ENCODE data around the gene IGSF22.
A peak's percentile ranks its signal among the peaks of the same experiment; 100 is the strongest.

DNA sequence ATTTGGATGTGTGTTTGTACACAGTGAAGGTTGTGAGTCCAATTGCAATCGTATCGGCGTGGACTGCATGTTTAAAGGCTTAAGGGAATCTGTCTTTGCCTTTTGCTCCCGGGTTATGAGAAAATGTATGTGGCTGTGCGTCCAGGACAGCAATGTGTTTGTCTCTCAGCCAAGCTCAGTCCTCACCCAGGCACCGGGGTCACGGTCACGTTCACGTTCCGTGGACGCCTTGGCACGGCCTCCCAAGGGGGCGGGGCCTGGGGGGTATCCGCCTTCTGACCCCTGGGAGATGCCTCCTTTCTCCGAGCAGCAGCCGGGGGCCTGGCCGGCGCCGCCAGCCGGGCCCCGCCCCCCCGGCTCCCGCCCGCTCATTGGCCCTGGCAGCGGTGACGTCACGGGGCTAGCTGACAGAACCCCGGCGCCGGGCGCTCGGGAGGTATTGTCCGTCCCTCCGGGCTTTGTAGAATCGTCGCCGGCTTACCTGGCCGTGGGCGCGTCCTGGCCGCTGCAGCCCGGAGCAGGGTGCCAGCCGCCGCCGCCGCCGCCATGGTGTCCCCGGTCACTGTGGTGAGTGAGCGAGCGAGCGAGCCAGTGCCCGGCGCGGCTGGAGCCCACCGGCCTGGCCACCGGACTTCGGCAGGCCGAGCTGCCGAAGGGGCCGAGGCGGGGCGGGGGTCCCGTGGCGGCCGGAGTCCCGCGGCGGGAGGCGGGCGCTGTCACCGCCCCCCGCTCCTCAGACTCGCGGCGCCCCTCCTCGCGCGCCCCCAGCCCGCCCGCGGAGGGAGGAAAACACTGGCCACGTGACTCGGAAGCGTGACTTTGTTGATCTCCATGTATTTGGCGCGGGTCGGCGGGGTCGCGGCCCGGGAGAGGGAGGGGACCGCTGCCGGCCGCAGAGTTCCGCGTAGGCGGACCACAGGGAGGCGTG lies 27.4 kb downstream of the IGSF22 start, which contains the start of gene TMEM86A:
- TF ChIP-seq ZNF202 (tag by site-specific recombination; IDR thresholded peaks at IDR 0.05; ENCODE audit: borderline replicate concordance) (no peak), YY1 (tag by site-specific recombination; IDR thresholded peaks at IDR 0.05) (no peak), ZNF561 (tag by site-specific recombination; IDR thresholded peaks at IDR 0.05; ENCODE audit: borderline replicate concordance) (no peak), GLIS2 (tag by site-specific recombination; IDR thresholded peaks at IDR 0.05) (peak; percentile 69), ZBTB48 (tag by site-specific recombination; IDR thresholded peaks at IDR 0.05) (peak; percentile 54; the same call in 1 of the 2 replicates), ZNF175 (tag by site-specific recombination; IDR thresholded peaks at IDR 0.05) (no peak)
- TF ChIP-seq, protein P1, sequence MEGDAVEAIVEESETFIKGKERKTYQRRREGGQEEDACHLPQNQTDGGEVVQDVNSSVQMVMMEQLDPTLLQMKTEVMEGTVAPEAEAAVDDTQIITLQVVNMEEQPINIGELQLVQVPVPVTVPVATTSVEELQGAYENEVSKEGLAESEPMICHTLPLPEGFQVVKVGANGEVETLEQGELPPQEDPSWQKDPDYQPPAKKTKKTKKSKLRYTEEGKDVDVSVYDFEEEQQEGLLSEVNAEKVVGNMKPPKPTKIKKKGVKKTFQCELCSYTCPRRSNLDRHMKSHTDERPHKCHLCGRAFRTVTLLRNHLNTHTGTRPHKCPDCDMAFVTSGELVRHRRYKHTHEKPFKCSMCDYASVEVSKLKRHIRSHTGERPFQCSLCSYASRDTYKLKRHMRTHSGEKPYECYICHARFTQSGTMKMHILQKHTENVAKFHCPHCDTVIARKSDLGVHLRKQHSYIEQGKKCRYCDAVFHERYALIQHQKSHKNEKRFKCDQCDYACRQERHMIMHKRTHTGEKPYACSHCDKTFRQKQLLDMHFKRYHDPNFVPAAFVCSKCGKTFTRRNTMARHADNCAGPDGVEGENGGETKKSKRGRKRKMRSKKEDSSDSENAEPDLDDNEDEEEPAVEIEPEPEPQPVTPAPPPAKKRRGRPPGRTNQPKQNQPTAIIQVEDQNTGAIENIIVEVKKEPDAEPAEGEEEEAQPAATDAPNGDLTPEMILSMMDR (tag by site-specific recombination; IDR thresholded peaks at IDR 0.05): no peak
